LoVo (cell line): Measurements from ENCODE around the gene MROH9.

Source experiments
- DNase-seq: peaks from one replicate; pipeline ENCODE4 v3.0.0-alpha.2; 2016; ENCODE audit warnings: low spot score

The MROH9 gene

GRCh38 chr1:171084091-171084490 lies 148.8 kb downstream of the MROH9 start:
- no peak for DNase-seq

- DNase-seq = no peak
Observed at GRCh38 chr1:171084870-171085269, 149.5 kb downstream of the MROH9 start.

- no peak for DNase-seq
Observed at GRCh38 chr1:171087896-171088295, 152.6 kb downstream of the MROH9 start.

- DNase-seq = no peak
Observed at GRCh38 chr1:171090604-171091003, 155.3 kb downstream of the MROH9 start, which contains the start of gene FMO3. TSS of gene FMO3 (plus strand) at chr1:171090905. CDS start at chr1:171092659, 1,754 bp downstream.

- DNase-seq = no peak
Observed at GRCh38 chr1:171103862-171104261, 168.5 kb downstream of the MROH9 start.

GRCh38 chr1:171107262-171107940 lies 172.1 kb downstream of the MROH9 start:
- DNase-seq = no peak

- no peak for DNase-seq
Observed at GRCh38 chr1:171107969-171108368, 172.6 kb downstream of the MROH9 start.

GRCh38 chr1:171109966-171110365 lies 174.6 kb downstream of the MROH9 start:
- no peak for DNase-seq

GRCh38 chr1:171110621-171111326 lies 175.4 kb downstream of the MROH9 start:
- no peak for DNase-seq

- no peak for DNase-seq
Observed at GRCh38 chr1:171112119-171112518, 176.8 kb downstream of the MROH9 start.

GRCh38 chr1:171113382-171113781 lies 178.0 kb downstream of the MROH9 start:
- no peak for DNase-seq
